NK-92 (cell line): Measurements from ENCODE around the gene HEPH.
"Not testable (repeated sequence)": the region's sequence is repeated elsewhere in the genome, so short reads cannot be mapped to it uniquely, and the experiment has no call there.

Source experiments
- DNase-seq: peaks from one replicate; lab custom pipeline; 2025; ENCODE audit not compliant: unreplicated experiment; lab: John Stamatoyannopoulos, UW

Gene HEPH

GRCh38 chrX:66200855-66201795 lies 37.1 kb downstream of the HEPH start:
- DNase-seq: no peak

DNA sequence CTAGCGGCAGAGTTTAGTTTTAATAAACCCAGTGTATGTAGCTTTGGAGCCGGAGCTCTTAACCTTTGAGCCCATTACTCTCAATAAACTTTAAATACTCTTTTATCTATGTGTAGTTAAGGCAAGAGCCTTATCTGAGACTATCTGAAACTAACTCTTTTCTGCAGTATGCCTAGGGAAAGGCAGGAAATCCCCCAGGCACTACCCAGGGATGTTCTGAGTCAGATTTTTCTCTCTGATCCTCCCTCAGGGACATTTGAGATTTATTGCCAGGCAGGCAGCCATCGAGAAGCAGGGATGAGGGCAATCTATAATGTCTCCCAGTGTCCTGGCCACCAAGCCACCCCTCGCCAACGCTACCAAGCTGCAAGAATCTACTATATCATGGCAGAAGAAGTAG lies 39.1 kb downstream of the HEPH start:
- DNase-seq: no peak

DNA sequence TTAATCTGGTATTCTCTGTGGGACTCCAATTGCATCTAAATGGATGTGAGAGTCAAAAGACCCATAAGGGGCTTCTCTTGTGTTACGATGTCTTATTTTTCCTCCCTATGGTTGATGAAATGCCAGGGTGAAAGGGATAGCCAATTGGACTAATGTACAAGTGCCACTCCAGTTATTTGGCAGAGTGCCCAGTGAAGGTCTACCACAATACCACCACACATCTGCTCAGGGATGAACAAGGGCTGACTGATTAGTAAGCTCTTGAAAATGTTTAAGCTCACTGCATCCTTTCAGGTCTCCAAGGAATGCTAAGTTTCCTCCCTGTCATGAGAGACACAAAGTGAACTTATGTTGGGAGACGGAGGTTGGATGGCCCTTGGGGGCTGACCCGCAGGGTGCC lies 57.8 kb downstream of the HEPH start:
- no peak for DNase-seq

DNA sequence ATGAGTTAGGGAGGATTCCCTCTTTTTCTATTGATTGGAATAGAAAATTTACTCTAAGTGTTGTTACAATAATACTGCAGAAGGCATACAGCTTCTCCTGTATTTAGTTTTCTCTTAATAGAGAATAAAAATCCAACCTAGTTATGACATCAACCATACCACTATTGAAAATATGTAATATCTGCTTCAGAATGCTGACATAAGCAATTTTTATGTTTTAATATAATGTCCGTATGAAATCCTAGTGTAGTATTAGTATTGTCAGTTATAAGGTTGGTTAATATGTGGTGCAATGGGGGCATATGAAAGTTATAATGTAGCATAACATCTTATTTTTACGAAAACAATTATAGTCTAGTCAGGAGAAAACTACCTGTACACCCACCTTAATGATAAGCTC lies 68.2 kb downstream of the HEPH start:
- no peak for DNase-seq

- DNase-seq: no peak
These were observed 69.2 kb downstream of the HEPH start for GRCh38 chrX:66233209-66233608.

DNA sequence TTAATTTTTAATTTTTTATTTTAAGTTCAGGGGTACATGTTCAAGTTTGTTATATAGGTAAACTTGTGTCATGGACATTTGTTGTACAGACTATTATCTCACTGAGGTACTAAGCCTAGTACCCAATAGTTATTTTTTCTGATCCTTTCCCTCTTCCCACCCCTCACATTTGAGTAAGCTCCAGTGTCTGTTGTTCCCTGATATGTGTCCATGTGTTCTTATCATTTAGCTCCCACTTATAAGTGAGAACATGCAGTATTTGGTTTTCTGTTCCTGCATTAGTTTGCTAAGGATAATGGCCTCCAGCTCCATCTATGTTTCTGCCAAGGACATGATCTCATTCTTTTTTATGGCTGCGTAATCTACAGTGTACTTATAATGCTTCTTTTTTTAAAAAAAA lies 69.9 kb downstream of the HEPH start:
- not testable (repeated sequence) for DNase-seq

DNA sequence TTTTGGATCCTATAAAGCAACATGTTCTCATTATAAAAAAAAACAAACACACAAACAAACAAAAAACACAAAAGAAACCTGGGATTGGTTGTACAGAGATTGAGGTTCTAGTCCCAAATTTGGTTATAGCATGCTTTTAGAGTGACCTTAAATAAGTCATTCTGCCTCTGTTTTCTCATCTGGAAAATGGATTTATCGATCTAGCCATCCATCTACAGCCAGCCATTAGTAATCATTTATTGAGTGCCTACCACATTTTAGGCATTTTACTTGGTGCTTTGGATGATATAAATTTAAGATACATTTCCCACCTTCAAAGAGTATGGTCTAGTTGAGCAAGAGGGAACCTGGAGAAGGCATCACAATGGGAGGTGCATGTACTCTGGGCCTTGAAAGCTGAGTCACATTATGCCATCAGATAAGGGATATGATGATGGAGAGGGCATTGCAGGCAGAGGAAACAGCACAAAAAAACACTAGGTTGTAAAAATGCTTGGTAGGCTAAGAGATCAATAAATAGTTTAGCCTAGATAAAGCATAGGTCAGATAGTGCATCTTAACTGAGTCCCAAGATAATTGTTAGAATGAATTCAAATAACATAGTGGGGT lies 91.4 kb downstream of the HEPH start:
- no peak for DNase-seq

DNA sequence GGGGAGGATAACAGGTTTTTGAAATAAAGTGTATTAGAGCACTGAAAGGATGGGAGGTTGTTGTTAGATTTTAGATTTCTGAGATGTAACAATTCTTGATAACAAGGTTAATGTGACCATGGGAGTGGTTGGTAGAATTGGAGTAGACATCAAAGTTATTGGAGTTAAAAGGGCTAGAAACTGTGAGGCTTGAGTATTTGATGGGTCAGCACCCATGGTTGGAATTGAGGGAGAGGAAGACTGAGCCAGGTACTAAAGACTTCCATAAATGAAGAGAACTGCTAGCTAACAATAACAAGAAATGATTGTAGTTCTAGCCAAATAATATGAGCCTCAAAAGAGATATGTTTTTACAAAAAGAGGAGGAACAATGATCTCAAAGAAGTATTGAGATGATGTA lies 98.8 kb downstream of the HEPH start:
- DNase-seq: no peak
